Heart right ventricle (tissue), 16 donors: ENCODE measurements around the gene UNCX. TPM values are rescaled to one million over a fixed set of nuclear protein-coding genes. Genes with fewer than 3 reads are reported as not detected.

Experiments
- ATAC-seq, 8 donors: fragments of 200-7000 bp; cut with Tn5 transposase; one replicate each; pipeline ENCODE4 v1.9.1; 2020; ENCODE audit warnings: mild to moderate bottlenecking in 8 of 8, moderate library complexity in 8 of 8, moderate number of reproducible peaks in 1 of 8
- DNase-seq, 2 donors: peaks; one replicate each; pipeline ENCODE4 v3.0.0-alpha.2; 2020
- H3K27ac ChIP-seq, 10 donors: fragments of 200-600 bp; sonication (generic) in 2 of 10; one replicate each; pipeline versions ENCODE4 v1.5.0 to v1.8.0; 2020 to 2022; ENCODE audit warnings: mild to moderate bottlenecking in 3 of 10
- H3K27me3 ChIP-seq, 7 donors: fragments of 200-600 bp; one replicate each; pipeline ENCODE4 v1.8.0; 2021 to 2022; ENCODE audit warnings: mild to moderate bottlenecking in 2 of 7
- H3K36me3 ChIP-seq, 9 donors: fragments of 200-600 bp; sonication (generic) in 1 of 9; one replicate each; pipeline versions ENCODE4 v1.5.0 to v1.8.0; 2020 to 2022; ENCODE audit warnings: mild to moderate bottlenecking in 2 of 9
- H3K4me1 ChIP-seq, 9 donors: fragments of 200-600 bp; sonication (generic) in 1 of 9; one replicate each; pipeline versions ENCODE4 v1.5.0 to v1.8.0; 2020 to 2022; ENCODE audit warnings: mild to moderate bottlenecking in 4 of 9
- H3K4me3 ChIP-seq, 10 donors: fragments of 200-600 bp; sonication (generic) in 2 of 10; one replicate each; pipeline versions ENCODE4 v1.5.0 to v1.8.0; 2020 to 2022; ENCODE audit warnings: mild to moderate bottlenecking in 7 of 10, moderate library complexity in 2 of 10
- H3K9me3 ChIP-seq, 11 donors: fragments of 200-600 bp in 10 of 11; sonication (generic) in 2 of 11; one replicate each; pipeline versions ENCODE4 v1.5.0 to v1.8.0; 2013 to 2022; ENCODE audit warnings: mild to moderate bottlenecking in 2 of 11, control low read depth in 1 of 11, moderate library complexity in 1 of 11
- WGBS, 2 donors: extraction: QIAGEN DNeasy Blood & Tissue Kit; methylation state at CpG; one replicate each; pipeline ENCODE4 v1.1.7; 2013; ENCODE audit warnings: inconsistent platforms in 1 of 2; 5-methylcytosine and 5-hydroxymethylcytosine counted together
- intact Hi-C, 10 donors: fragments of 100-400 bp; cut with DNase I; formaldehyde crosslinking; loops; one replicate each; pipeline versions ENCODE4 v1.11.1 to v1.14.2; 2022
- polyA plus RNA-seq, 2 donors: library from polyadenylated mRNA; stranded (reverse); fragments of 200-250 nt; gene quantifications; one replicate each; pipeline ENCODE4 v1.2.3, GENCODE V29; 2013
- total RNA-seq, 10 donors: library from RNA; stranded (reverse); fragmentation: NEBNext Ultra II Directional in 3 of 10; extraction: Animal tissue kit (Norgen Biotek cat#: 25700) in 3 of 10; gene quantifications; one replicate each; pipeline versions ENCODE4 v1.2.1 to v1.2.4, GENCODE V29; 2021 to 2023
- TF ChIP-seq, protein P1 (sequence below), 9 donors: fragments of 200-600 bp; sonication (generic) in 2 of 9; IDR thresholded peaks; one replicate each; pipeline versions ENCODE4 v1.5.0 to v1.8.0; 2021 to 2022; ENCODE audit warnings: antibody characterized with exemption in 9 of 9, mild to moderate bottlenecking in 5 of 9, moderate library complexity in 1 of 9
- donor health status: Arrhythmogenic right ventricular cardiomyopathy.
- donor health status: ischemic (EF 13 %, LVEDD 7.1; RV severe dilation, severe dysfunction).
- donor health status: healthy with polysubstance abuse.
- donor health status: DM: no; HTN: yes; CAD: no.
- donor health status: DM: no; HTN: no; CAD: no.
- donor health status: ischemic (EF 25% LVEDD 6.9; RV normal size, moderate dysfunction).
- donor health status: ischemic (EF 25% LVEDD 5.7; RV mildly dilated, moderate dysfunction).
- donor health status: healthy.
- donor health status: DM: yes; HTN: yes; CAD: no.
- donor health status: Ischemic cardiomyopathy.
- donor health status: ischemic (EF 35%, LVEDD 5.7; RV mildly dilated, moderate dysfunction).
- donor health status: nonischemic (EF 11% LVEDD 7.7; RV severe dilation, severe dysfunction).
- donor health status: DM: yes; HTN: yes; CAD: no.
- donor health status: PGD.
- donor health status: ischemic (EF 29% LVEDD 5.4; RV normal size, mild dysfunction).
- donor health status: nonischemic (EF 23%, LVEDD 6.1; RV moderate dilation, normal function).

Gene UNCX
- total and polyA plus RNA-seq, 12 donors, result not detected

DNA sequence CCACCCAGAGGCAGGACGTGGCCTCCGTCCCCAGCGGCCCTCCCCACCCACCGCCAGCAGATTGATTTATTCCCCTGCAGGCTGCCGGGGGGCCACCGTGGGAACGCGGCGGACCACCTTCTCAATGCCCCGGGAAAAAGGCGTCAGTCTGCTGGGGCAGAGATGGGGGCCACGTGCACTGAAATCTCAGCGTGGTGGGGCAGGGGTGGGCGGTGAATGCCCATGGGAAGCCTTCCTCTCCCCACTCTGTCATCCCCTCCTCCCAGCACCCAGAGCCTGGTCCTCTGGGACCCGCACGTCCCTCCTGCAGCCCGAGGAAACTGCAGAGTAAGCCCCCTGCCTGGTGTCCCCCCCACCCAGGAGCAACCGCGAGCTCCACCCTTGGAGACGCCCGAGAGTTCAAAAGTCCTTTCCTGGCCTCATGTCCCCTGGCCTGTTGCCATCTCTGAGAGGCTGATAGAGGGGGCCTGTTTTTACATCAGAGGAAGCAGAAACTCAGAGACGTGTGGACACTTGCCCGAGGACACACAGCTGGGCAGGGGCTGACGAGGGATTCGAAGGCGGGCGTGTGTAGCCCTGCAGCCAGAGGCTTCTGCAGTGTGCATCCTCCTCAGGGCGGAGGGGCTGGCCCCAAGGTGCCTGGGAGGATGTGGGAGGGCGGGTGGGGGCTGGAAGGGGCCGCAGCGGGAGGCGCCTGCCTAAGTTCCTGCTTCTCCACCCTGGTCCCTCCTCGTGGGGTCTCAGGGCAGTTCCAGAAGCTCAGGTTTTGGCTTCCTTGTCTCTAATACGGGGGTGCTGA, 21.8 kb downstream of the UNCX start:
- ATAC-seq (no peak), DNase-seq (no peak)
- intact Hi-C loops, result no loop called here
- no peak overlapping the region for H3K4me3 ChIP-seq
- peaks cover 26 to 96% (median 93%) of the 10 kb centered on the region in 7 donors for H3K27me3 ChIP-seq
- peaks cover 0 to 3% (median 0%) of the 10 kb centered on the region in 9 donors for H3K4me1 ChIP-seq
- H3K9me3 ChIP-seq, result no peaks in the 10 kb centered on the region
- TF ChIP-seq, protein P1, sequence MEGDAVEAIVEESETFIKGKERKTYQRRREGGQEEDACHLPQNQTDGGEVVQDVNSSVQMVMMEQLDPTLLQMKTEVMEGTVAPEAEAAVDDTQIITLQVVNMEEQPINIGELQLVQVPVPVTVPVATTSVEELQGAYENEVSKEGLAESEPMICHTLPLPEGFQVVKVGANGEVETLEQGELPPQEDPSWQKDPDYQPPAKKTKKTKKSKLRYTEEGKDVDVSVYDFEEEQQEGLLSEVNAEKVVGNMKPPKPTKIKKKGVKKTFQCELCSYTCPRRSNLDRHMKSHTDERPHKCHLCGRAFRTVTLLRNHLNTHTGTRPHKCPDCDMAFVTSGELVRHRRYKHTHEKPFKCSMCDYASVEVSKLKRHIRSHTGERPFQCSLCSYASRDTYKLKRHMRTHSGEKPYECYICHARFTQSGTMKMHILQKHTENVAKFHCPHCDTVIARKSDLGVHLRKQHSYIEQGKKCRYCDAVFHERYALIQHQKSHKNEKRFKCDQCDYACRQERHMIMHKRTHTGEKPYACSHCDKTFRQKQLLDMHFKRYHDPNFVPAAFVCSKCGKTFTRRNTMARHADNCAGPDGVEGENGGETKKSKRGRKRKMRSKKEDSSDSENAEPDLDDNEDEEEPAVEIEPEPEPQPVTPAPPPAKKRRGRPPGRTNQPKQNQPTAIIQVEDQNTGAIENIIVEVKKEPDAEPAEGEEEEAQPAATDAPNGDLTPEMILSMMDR (IDR thresholded peaks at IDR 0.05), result no peak
- H3K27ac ChIP-seq, result no peak overlapping the region
- no peaks in the 10 kb centered on the region for H3K36me3 ChIP-seq
- WGBS, 2 donors, result 33 to 37% methylated on average over 34 of the region's 34 CpGs

DNA sequence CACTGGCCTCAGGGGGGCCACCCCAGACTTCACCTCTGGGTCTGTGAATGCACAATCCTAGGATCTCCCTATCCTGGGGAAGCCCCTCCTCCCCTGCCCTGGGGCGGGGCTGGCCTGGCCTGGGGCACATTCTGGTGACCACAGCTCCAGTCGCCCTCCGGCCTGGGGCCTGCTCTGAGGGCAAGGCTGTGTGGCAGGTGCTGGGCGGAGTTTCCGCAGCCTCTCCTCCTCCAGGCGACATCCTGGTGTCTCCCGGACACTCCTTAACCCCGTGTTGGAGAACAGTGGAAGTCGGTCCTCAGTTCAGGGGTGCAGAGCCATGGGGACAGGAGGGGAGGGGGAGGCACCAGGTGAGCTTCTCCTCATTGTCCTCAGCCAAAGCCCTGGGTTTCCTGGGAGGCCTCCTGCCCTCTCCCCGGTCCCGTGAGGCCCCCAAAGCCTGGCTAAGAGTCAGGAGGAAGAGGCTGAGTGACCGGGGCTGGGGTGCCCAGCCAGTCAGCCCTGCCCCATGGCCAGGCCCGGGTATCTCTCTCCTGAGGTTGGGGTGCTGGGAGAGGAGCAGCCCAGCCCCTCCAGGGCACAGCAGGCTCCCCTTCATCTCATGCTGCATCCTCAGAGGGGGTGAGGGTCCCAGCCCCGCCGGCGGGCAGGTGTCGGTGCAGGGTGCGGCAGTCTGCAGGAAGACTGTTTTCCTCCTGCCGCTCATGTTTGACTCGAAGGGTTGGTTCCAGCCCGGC, 22.6 kb downstream of the UNCX start:
- H3K9me3 ChIP-seq, result no peaks in the 10 kb centered on the region
- 28 to 36% methylated on average over 20 to 21 of the region's 21 CpGs for WGBS, 2 donors
- no peak overlapping the region for H3K4me3 ChIP-seq
- TF ChIP-seq, protein P1 (IDR thresholded peaks at IDR 0.05), result no peak
- ATAC-seq (no peak), DNase-seq (no peak)
- no peaks in the 10 kb centered on the region for H3K4me1 ChIP-seq
- H3K27me3 ChIP-seq, result peaks cover 30 to 96% (median 93%) of the 10 kb centered on the region in 7 donors
- intact Hi-C loops, result no loop called here
- no peak overlapping the region for H3K27ac ChIP-seq
- H3K36me3 ChIP-seq, result no peaks in the 10 kb centered on the region

DNA sequence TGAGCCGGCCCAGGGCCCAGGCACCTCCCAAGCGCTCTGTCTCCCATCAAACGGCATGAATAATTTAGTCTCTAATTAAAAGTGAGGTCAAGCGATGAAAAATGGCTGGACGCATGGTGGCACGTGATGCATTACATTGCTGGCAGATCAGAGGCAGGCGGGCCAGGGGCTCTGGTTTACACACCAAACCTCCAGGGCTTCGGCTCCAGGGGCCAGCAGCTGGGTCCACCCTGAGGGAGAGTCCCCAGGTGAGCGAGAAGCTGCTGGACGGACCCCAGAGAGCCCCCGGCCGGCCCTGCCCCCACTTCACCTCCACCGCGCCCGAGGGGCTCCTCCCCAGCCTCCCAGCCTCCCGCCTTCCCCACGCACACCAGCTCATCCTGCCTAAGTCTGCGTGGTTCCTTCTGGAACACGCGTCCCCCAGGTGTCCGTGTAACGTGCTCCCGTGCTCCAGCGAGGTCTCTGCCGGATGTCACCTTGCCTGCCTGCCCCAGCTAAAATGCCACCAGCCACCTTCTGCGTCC, 23.2 kb downstream of the UNCX start:
- DNase-seq, result no peak
- Histone ChIP-seq H3K27me3 (peaks cover 30 to 96% (median 91%) of the 10 kb centered on the region in 7 donors), H3K4me3 (no peak overlapping the region), H3K36me3 (no peaks in the 10 kb centered on the region), H3K27ac (no peak overlapping the region), H3K4me1 (no peaks in the 10 kb centered on the region), H3K9me3 (no peaks in the 10 kb centered on the region)
- WGBS, 2 donors, result 63% methylated on average over 25 to 26 of the region's 26 CpGs
- intact Hi-C loops, result no loop called here
- TF ChIP-seq, protein P1 (IDR thresholded peaks at IDR 0.05), result no peak
- ATAC-seq, result no peak

DNA sequence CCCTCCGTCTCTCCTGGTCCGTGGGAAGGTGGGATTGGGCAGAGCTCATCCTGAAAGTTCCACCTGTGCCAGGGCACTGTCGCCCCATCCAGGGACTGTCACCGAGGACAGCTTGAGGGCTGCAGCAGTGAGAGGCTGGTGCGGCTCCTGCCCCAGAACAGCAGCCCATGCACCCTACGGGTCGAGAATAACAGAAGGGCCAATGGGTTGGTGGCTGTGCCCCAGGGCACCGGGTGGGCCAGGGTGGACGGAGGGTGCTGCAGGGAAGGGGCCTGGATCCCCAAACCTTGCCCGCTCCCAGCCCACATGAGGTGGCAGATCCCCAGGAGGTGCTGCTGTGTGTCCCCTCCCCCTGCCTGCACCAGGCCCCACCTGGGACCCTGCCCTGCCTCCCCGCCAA, 23.9 kb downstream of the UNCX start:
- TF ChIP-seq, protein P1 (IDR thresholded peaks at IDR 0.05), result no peak
- no peak for ATAC-seq
- H3K4me3 ChIP-seq, result no peak overlapping the region
- no peak for DNase-seq
- H3K27ac ChIP-seq, result no peak overlapping the region
- H3K27me3 ChIP-seq, result peaks cover 27 to 92% (median 84%) of the 10 kb centered on the region in 7 donors
- no peaks in the 10 kb centered on the region for H3K4me1 ChIP-seq
- no peaks in the 10 kb centered on the region for H3K36me3 ChIP-seq
- no peaks in the 10 kb centered on the region for H3K9me3 ChIP-seq
- WGBS, 2 donors, result 73 to 82% methylated on average over 11 of the region's 11 CpGs
- intact Hi-C loops, result no loop called here
